Thyroid gland (tissue), 4 donors: Measurements from ENCODE around the gene STOX1. TPM values are rescaled to one million over a fixed set of nuclear protein-coding genes. Genes with fewer than 3 reads are reported as not detected.
"Not testable (repeated sequence)": the region's sequence is repeated elsewhere in the genome, so short reads cannot be mapped to it uniquely, and the experiment has no call there.

Source experiments
- DNase-seq, 2 donors: peaks; one replicate each; pipeline ENCODE4 v3.0.0-alpha.2; 2019
- H3K27ac ChIP-seq, 3 donors: fragments of 200-600 bp; sonication (generic); 1 replicate in 2 of 3; 2 replicates in 1 of 3; pipeline ENCODE4 v1.5.1; 2016 to 2019; ENCODE audit warnings: mild to moderate bottlenecking in 1 of 3, moderate library complexity in 1 of 3
- H3K27me3 ChIP-seq: fragments of 200-600 bp; sonication (generic); one replicate; pipeline ENCODE4 v1.5.1; 2019
- H3K36me3 ChIP-seq, 2 donors: fragments of 200-600 bp; sonication (generic); one replicate each; pipeline ENCODE4 v1.5.1; 2016 to 2019
- H3K4me1 ChIP-seq, 2 donors: fragments of 200-600 bp; sonication (generic); one replicate each; pipeline ENCODE4 v1.5.1; 2017 to 2019
- H3K4me3 ChIP-seq, 3 donors: fragments of 200-600 bp; sonication (generic); replicated peaks in 1 of 3; 1 replicate in 2 of 3; 2 replicates in 1 of 3; pipeline ENCODE4 v1.5.1; 2016; ENCODE audit warnings: mild to moderate bottlenecking in 1 of 3
- H3K9me3 ChIP-seq: fragments of 200-600 bp; sonication (generic); one replicate; pipeline ENCODE4 v1.5.1; 2017
- CTCF ChIP-seq, 6 experiments: fragments of 200-600 bp in 3 of 6; fragments of 450-650 bp in 3 of 6; sonication (generic) in 3 of 6; IDR thresholded peaks; one replicate each; pipeline ENCODE4 v1.5.1; 2016 to 2019; ENCODE audit warnings: antibody characterized with exemption in 6 of 6, mild to moderate bottlenecking in 2 of 6, inconsistent platforms in 1 of 6, moderate library complexity in 1 of 6
- POLR2A ChIP-seq, 2 donors: fragments of 450-650 bp; IDR thresholded peaks; one replicate each; pipeline ENCODE4 v1.6.1; 2017; ENCODE audit warnings: antibody characterized with exemption in 2 of 2, mild to moderate bottlenecking in 2 of 2, moderate library complexity in 1 of 2
- WGBS, 2 donors: methylation state at CpG; one replicate each; pipeline ENCODE4 v1.1.5; 2017; 5-methylcytosine and 5-hydroxymethylcytosine counted together
- intact Hi-C: fragments of 100-400 bp; cut with DNase I; formaldehyde crosslinking; loops from one replicate; pipeline ENCODE4 v1.15.1; 2023
- total RNA-seq, 4 donors: library from RNA; depleted of rRNA; stranded (reverse); fragments of >200 nt; gene quantifications; one replicate each; pipeline ENCODE4 v1.2.3, GENCODE V29; 2016

The STOX1 gene
- total RNA-seq, 4 donors from 2014 or later: 8.5 to 14.9 (median 10.0) TPM

GRCh38 chr10:68804692-68805091 lies 22.6 kb upstream of the STOX1 start:
- TF ChIP-seq POLR2A (IDR thresholded peaks at IDR 0.05) (no peak), CTCF (IDR thresholded peaks at IDR 0.05) (no peak)
- H3K27me3 ChIP-seq: no peaks in the 10 kb centered on the region
- no peaks in the 10 kb centered on the region for H3K36me3 ChIP-seq
- no peak overlapping the region for H3K4me3 ChIP-seq
- no peak overlapping the region for H3K27ac ChIP-seq
- H3K9me3 ChIP-seq: no peaks in the 10 kb centered on the region
- WGBS, 2 donors: 97 to 100% methylated on average over 1 of the region's 1 CpG
- no peak for DNase-seq
- intact Hi-C loops: no loop called here
- H3K4me1 ChIP-seq: no peaks in the 10 kb centered on the region

GRCh38 chr10:68810830-68811229 lies 16.5 kb upstream of the STOX1 start:
- H3K27ac ChIP-seq, H3K9me3 ChIP-seq, H3K4me1 ChIP-seq, intact Hi-C loops, H3K36me3 ChIP-seq, H3K4me3 ChIP-seq, DNase-seq, H3K27me3 ChIP-seq: not testable (repeated sequence)
- WGBS, 2 donors: 92 to 94% methylated on average over 9 of the region's 9 CpGs

- H3K36me3 ChIP-seq: no peaks in the 10 kb centered on the region
- no peaks in the 10 kb centered on the region for H3K9me3 ChIP-seq
- no peaks in the 10 kb centered on the region for H3K27me3 ChIP-seq
- no peak overlapping the region for H3K4me3 ChIP-seq
- TF ChIP-seq POLR2A (IDR thresholded peaks at IDR 0.05) (no peak), CTCF (IDR thresholded peaks at IDR 0.05) (no peak)
- no peak for DNase-seq
- intact Hi-C loops: no loop called here
- 88 to 92% methylated on average over 7 of the region's 7 CpGs for WGBS, 2 donors
- no peak overlapping the region for H3K27ac ChIP-seq
- no peaks in the 10 kb centered on the region for H3K4me1 ChIP-seq
Measured at GRCh38 chr10:68811314-68812009, 15.9 kb upstream of the STOX1 start.

- no peaks in the 10 kb centered on the region for H3K27me3 ChIP-seq
- no peak overlapping the region for H3K4me3 ChIP-seq
- TF ChIP-seq CTCF (IDR thresholded peaks at IDR 0.05) (no peak), POLR2A (IDR thresholded peaks at IDR 0.05) (no peak)
- H3K9me3 ChIP-seq: no peaks in the 10 kb centered on the region
- H3K4me1 ChIP-seq: no peaks in the 10 kb centered on the region
- no peak overlapping the region for H3K27ac ChIP-seq
- WGBS, 2 donors: 87 to 97% methylated on average over 3 to 4 of the region's 4 CpGs
- DNase-seq: no peak
- H3K36me3 ChIP-seq: no peaks in the 10 kb centered on the region
- intact Hi-C loops: no loop called here
Measured at GRCh38 chr10:68812420-68812819, 14.9 kb upstream of the STOX1 start.

GRCh38 chr10:68813559-68813958 lies 13.8 kb upstream of the STOX1 start:
- H3K4me1 ChIP-seq: no peaks in the 10 kb centered on the region
- DNase-seq: no peak
- TF ChIP-seq POLR2A (IDR thresholded peaks at IDR 0.05) (no peak), CTCF (IDR thresholded peaks at IDR 0.05) (no peak)
- no peak overlapping the region for H3K27ac ChIP-seq
- H3K27me3 ChIP-seq: no peaks in the 10 kb centered on the region
- no peaks in the 10 kb centered on the region for H3K9me3 ChIP-seq
- H3K36me3 ChIP-seq: no peaks in the 10 kb centered on the region
- H3K4me3 ChIP-seq: no peak overlapping the region
- intact Hi-C loops: no loop called here
